ENCODE data around the gene MED19. TPM values are rescaled to one million over a fixed set of nuclear protein-coding genes. Genes with fewer than 3 reads are reported as not detected.
"Not testable (repeated sequence)": the region's sequence is repeated elsewhere in the genome, so short reads cannot be mapped to it uniquely, and the experiment has no call there.

The MED19 gene
- total RNA-seq, 1 donor from 2014 or later, result 27.6 TPM

GRCh38 chr11:57735619-57736298 lies 23.7 kb upstream of the MED19 start:
- H3K4me3 ChIP-seq (ENCODE audit: low read depth, low read length), result no peak overlapping the region
- TF ChIP-seq, protein P1, sequence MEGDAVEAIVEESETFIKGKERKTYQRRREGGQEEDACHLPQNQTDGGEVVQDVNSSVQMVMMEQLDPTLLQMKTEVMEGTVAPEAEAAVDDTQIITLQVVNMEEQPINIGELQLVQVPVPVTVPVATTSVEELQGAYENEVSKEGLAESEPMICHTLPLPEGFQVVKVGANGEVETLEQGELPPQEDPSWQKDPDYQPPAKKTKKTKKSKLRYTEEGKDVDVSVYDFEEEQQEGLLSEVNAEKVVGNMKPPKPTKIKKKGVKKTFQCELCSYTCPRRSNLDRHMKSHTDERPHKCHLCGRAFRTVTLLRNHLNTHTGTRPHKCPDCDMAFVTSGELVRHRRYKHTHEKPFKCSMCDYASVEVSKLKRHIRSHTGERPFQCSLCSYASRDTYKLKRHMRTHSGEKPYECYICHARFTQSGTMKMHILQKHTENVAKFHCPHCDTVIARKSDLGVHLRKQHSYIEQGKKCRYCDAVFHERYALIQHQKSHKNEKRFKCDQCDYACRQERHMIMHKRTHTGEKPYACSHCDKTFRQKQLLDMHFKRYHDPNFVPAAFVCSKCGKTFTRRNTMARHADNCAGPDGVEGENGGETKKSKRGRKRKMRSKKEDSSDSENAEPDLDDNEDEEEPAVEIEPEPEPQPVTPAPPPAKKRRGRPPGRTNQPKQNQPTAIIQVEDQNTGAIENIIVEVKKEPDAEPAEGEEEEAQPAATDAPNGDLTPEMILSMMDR (IDR thresholded peaks at IDR 0.05; ENCODE audit: insufficient read depth, low read length, poor library complexity, severe bottlenecking), result no peak
- H3K27me3 ChIP-seq (ENCODE audit: control insufficient read depth, insufficient read depth, low read length), result no peaks in the 10 kb centered on the region
- no peaks in the 10 kb centered on the region for H3K36me3 ChIP-seq (ENCODE audit: control insufficient read depth, insufficient read depth, low read length)
- DNase-seq (ENCODE audit: low read depth), result no peak

DNA sequence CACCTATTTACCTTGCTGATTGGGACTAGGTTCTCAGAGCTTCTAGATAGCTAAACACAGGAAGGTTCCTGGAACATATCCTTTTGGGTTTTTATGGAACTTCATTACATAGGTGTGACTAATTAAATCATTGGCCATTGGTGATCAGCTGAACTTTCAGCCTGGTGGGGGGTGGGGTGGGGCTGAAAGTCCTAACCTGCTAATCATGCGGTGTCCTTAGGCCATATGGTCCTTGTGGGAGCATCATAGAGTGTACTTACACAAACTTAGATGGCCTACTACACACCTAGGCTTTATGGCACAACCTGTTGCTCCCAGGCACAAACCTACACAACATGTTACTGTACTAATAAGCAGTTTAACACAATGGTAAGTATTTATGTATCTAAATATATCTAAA lies 20.6 kb upstream of the MED19 start:
- H3K4me3 ChIP-seq (ENCODE audit: low read depth, low read length), result no peak overlapping the region
- H3K27me3 ChIP-seq (ENCODE audit: control insufficient read depth, insufficient read depth, low read length), result no peaks in the 10 kb centered on the region
- no peak for DNase-seq (ENCODE audit: low read depth)
- H3K36me3 ChIP-seq (ENCODE audit: control insufficient read depth, insufficient read depth, low read length), result no peaks in the 10 kb centered on the region
- TF ChIP-seq, protein P1 (IDR thresholded peaks at IDR 0.05; ENCODE audit: insufficient read depth, low read length, poor library complexity, severe bottlenecking), result no peak

DNA sequence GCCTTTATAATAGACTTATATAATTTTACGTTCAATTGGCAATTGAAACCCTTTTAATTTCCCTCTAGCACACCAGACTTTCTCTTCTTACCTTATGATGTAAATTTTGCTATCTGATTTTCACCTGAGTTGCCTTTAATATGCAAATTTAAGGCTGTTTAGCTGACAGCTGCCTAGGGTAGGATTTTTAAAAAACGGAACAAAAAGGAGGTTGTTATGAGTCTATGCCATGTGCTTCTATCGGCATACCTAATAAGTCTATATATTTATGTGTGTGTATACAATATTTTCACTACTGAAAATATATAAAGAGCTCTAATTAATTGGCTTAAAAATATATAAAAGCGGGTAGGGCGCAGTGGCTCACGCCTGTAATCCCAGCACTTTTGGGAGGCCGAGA lies 17.5 kb upstream of the MED19 start:
- TF ChIP-seq, protein P1 (IDR thresholded peaks at IDR 0.05; ENCODE audit: insufficient read depth, low read length, poor library complexity, severe bottlenecking), result no peak
- H3K27me3 ChIP-seq (ENCODE audit: control insufficient read depth, insufficient read depth, low read length), result no peaks in the 10 kb centered on the region
- H3K36me3 ChIP-seq (ENCODE audit: control insufficient read depth, insufficient read depth, low read length), result no peaks in the 10 kb centered on the region
- no peak overlapping the region for H3K4me3 ChIP-seq (ENCODE audit: low read depth, low read length)
- DNase-seq (ENCODE audit: low read depth), result no peak

- no peak for DNase-seq (ENCODE audit: low read depth)
- TF ChIP-seq, protein P1 (IDR thresholded peaks at IDR 0.05; ENCODE audit: insufficient read depth, low read length, poor library complexity, severe bottlenecking), result no peak
- no peaks in the 10 kb centered on the region for H3K36me3 ChIP-seq (ENCODE audit: control insufficient read depth, insufficient read depth, low read length)
- H3K27me3 ChIP-seq (ENCODE audit: control insufficient read depth, insufficient read depth, low read length), result no peaks in the 10 kb centered on the region
- no peak overlapping the region for H3K4me3 ChIP-seq (ENCODE audit: low read depth, low read length)
These were observed 16.8 kb upstream of the MED19 start for GRCh38 chr11:57728829-57729228.

GRCh38 chr11:57727185-57727584 lies 15.2 kb upstream of the MED19 start:
- Histone ChIP-seq H3K36me3 (ENCODE audit: control insufficient read depth, insufficient read depth, low read length) (no peaks in the 10 kb centered on the region), H3K4me3 (ENCODE audit: low read depth, low read length) (no peak overlapping the region), H3K27me3 (ENCODE audit: control insufficient read depth, insufficient read depth, low read length) (no peaks in the 10 kb centered on the region)
- TF ChIP-seq, protein P1 (IDR thresholded peaks at IDR 0.05; ENCODE audit: insufficient read depth, low read length, poor library complexity, severe bottlenecking), result no peak
- DNase-seq (ENCODE audit: low read depth), result no peak

DNA sequence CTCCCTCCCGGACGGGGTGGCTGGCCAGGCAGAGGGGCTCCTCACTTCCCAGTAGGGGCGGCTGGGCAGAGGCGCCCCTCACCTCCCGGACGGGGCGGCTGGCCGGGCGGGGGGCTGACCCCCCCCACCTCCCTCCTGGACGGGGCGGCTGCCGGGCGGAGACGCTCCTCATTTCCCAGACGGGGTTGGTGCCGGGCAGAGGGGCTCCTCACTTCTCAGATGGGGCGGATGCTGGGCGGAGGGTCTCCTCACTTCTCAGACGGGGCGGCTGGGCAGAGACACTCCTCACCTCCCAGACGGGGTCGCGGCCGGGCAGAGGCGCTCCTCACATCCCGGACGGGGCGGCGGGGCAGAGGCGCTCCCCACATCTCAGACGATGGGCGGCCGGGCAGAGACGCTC lies 4.7 kb upstream of the MED19 start:
- H3K27me3 ChIP-seq (ENCODE audit: control insufficient read depth, insufficient read depth, low read length); H3K4me3 ChIP-seq (ENCODE audit: low read depth, low read length); DNase-seq (ENCODE audit: low read depth); H3K36me3 ChIP-seq (ENCODE audit: control insufficient read depth, insufficient read depth, low read length): not testable (repeated sequence)
